Hepatocyte (in vitro differentiated cells): ENCODE results near the gene SSH3.

Experiments
- EZH2 ChIP-seq: fragments of 200-600 bp; sonication (generic); IDR thresholded peaks from 2 replicates; pipeline ENCODE4 v1.6.1; 2016; ENCODE audit warnings: antibody characterized with exemption, mild to moderate bottlenecking, borderline replicate concordance
- EZH2phosphoT487 ChIP-seq: fragments of 200-600 bp; sonication (generic); IDR thresholded peaks from one replicate; pipeline ENCODE4 v1.6.1; 2018; ENCODE audit warnings: antibody characterized with exemption, mild to moderate bottlenecking, low read depth, moderate library complexity; ENCODE audit not compliant: unreplicated experiment, severe bottlenecking
- TF ChIP-seq, protein P1 (sequence below): fragments of 200-600 bp; sonication (generic); IDR thresholded peaks from 2 replicates; pipeline ENCODE4 v1.5.1; 2016; ENCODE audit warnings: antibody characterized with exemption, mild to moderate bottlenecking; ENCODE audit not compliant: poor library complexity

DNA sequence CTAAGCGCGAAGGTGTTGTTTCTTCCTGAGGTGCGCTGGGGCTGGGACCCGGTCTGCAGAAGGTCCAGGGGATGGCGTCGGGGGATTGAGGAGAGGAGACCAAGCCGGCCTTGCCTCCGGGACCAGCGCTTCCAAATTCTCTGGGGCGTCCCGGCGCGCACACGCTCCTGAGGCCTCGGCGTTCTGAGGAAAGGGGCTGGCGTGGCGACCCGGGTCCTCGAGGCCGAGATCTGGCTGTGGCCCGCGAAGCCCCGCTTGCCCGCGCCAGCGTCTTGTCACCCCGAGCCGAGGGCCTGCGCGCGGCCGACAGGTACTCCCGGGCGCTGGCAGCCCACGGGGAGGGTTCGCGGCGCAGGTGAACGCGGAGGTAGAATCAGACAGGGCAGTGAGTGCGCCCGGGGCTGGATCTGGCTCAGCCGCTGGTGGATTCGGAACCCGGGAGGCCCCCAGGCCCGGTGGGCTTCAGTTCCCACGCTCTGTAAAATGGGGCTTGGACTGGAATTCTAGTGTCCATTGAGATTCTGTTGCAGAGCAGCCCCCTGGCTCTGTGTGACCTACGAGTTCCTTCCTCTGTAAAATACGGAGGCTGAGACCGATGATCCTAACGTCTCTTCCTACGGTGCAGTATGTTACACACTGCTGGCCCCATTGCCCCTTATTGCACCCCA is 14.7 kb downstream of the SSH3 start:
- TF ChIP-seq, protein P1, sequence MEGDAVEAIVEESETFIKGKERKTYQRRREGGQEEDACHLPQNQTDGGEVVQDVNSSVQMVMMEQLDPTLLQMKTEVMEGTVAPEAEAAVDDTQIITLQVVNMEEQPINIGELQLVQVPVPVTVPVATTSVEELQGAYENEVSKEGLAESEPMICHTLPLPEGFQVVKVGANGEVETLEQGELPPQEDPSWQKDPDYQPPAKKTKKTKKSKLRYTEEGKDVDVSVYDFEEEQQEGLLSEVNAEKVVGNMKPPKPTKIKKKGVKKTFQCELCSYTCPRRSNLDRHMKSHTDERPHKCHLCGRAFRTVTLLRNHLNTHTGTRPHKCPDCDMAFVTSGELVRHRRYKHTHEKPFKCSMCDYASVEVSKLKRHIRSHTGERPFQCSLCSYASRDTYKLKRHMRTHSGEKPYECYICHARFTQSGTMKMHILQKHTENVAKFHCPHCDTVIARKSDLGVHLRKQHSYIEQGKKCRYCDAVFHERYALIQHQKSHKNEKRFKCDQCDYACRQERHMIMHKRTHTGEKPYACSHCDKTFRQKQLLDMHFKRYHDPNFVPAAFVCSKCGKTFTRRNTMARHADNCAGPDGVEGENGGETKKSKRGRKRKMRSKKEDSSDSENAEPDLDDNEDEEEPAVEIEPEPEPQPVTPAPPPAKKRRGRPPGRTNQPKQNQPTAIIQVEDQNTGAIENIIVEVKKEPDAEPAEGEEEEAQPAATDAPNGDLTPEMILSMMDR = no peak
- TF ChIP-seq EZH2phosphoT487 (no peak), EZH2 (no peak)
